NCI-H1417 (cell line): ENCODE results near the gene MYO5A.

Experiments used
- DNase-seq, 3 experiments: peaks; one replicate each; lab custom pipeline; 2025; lab: John Stamatoyannopoulos, UW

MYO5A gene

GRCh38 chr15:52329987-52330386 lies 198.7 kb downstream of the MYO5A start:
- no peak for DNase-seq

GRCh38 chr15:52329150-52329549 lies 199.5 kb downstream of the MYO5A start:
- no peak for DNase-seq

GRCh38 chr15:52328680-52329079 lies 200.0 kb downstream of the MYO5A start:
- DNase-seq = no peak

DNA sequence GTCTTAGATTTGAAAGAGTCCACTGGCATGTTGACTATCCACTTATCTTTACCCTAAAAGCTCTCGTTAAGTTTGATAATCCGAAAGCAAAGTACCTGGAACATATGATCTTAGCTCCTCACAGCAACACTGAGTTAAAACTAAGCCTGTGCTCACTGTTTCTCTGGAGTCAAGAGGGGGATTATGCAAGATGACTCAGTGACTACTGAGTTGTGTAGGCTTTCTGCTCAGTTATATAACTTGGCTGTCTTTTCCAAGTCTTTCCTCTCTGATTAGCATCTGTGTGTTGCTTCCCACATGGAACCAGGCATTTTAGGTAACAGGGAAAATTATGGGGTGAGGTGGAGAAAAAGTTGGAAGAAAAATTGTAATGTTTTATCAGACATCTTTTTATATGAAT lies 201.9 kb downstream of the MYO5A start:
- DNase-seq = no peak

DNA sequence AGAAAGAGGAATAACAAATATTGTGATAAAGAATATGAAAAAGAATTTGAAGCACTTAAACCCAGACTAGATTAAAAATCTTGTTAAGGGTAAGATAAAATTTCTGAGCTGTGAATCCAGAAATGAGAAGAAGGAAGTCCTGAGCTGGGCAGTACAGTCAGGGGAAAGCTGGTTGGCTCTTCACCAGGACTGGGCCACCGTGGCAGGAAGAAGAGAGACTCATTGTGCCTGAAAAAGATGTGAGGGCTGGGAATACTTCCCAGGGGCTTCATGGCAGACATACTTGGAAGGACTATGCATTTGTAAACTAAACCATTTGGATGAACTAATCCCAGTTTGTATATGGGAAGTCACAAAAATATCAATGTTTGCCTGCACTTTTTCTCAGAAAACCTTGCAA lies 204.6 kb downstream of the MYO5A start:
- DNase-seq = no peak

DNA sequence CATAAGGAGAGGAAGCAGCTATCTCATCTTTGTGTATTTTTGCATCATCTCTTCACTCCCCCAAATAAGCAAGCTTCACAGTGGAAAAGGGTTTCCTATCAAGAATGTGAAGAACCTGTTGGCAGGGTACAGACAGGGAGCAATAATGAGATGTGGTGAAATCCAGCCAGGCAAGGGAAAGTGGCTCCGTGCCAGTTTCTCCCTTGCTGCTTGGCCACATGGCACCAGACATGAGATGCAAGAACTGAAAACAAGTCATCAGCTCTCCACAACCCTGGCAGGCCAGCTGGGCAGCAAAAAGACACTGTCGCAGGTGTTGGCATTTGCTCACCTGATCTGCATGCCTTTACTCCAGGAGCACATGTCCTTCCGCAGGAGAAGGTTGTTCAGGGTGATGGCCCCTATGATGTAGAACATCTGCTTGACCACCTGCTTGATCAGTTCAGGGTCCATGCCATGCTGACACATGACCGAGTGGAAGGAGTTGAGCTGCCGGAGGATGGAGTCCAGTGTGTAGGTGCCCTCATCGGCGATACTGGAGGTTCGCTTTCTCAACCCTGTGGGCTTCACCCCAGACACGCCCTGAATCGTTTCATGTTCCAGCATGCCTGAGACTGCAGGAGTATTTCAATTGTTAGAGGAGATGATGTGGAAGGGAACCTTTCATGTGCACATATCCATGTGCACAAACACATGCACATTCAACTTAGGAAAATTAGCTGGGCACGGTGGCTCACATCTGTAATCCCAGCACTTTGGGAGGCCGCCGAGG lies 209.8 kb downstream of the MYO5A start:
- DNase-seq = no peak

- no peak for DNase-seq
These were observed 211.0 kb downstream of the MYO5A start for GRCh38 chr15:52317688-52318087.

GRCh38 chr15:52317022-52317421 lies 211.7 kb downstream of the MYO5A start:
- no peak for DNase-seq

GRCh38 chr15:52309154-52309548 lies 219.5 kb downstream of the MYO5A start:
- DNase-seq = no peak

DNA sequence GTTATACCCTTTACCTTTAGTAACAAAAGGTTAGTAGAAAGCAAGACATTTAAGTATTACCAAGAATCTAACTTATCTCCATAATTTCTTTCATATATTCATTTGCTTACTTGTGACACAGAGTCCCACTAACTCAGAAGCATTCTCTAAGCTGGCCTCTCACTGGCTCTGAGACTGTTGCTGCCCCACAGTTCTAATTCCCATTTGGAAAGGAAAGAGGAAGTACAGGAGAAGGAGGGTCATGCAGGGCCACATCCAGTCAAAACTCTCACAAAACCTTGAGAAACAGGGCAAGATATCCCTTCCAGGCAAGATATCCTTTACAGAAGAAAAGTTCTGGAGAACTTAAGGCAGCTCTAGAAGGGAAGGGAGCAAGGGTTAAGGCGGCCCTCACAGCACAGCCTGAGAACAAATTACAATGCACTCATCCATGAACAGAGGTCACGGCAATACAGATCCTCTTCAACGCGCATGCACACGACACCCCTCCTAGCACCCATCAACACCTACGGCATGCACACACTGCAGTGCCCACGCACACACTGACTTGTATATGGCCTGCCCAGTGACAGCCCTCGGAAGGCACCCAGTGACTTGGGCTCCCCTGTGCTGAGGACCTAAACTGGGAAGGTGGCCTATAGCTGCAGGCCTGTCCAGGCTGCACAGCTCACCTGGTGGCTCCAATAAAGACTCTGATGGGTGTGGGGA lies 220.1 kb downstream of the MYO5A start:
- no peak for DNase-seq

DNA sequence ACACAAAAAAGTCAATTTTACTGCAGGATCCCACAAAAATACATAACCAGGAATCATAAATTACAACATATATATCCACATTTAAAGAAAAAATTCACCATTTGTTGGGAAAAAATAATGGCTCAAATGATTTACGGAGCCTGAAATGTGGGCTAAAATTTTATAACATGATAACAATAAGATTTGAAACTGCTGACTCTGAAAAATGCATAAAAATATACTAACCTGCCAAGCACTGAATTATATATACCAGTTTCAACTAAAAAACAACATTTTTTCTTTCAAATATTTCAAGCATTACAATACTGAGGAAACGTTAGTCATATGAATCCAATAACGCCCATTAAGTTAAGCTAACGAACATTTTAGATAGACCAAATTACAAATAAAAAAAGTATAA lies 220.8 kb downstream of the MYO5A start:
- no peak for DNase-seq

DNA sequence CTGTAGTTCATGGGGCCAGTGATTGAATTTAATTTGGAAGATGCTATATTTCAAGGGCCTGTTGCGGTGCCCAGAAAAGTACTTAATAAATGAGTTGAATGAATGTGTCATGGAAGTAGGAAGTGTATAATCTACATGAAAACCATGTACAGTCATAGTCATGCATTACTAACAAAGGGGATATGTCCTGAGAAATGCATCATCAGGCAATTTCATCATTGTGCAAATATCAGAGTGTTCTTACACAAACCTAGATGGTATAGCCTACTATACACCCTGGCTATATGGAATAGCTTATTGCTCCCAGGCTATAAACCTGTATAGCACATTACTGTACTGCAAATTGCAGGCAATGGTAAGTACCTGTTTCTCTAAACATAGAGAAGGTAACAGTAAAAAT lies 222.4 kb downstream of the MYO5A start:
- DNase-seq = no peak

DNA sequence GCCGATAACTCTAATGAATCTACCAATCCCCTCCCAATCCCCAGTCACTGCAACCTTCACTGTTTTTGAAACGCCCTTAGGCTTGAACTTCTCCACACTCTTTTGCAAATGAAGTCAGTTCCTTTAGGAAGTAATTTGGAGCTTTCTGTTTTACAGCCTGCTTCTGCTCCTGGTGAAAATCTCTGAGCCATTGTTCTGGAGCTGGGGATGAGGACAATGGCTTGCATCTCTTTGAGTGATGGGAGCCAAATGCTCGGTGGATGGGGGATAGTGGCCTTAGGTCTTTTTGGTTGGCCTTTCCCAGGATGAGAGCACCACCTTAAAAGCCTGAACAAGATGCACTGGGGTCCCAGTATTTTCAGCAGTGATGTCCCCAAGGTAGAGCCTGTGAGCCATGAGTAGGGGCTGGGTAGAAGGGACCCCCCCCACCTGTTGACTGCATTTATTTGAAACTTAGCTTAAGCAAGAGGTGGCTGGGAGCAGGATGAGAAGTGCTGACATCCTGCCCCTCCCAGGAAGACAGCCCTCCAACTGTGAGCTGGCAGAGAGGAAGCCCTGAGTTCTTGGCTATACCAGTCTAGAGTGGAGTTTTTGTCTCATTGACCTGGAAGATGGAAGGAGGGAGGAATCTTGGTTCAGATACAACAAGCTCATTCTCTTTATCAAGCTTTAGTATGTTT lies 225.4 kb downstream of the MYO5A start:
- DNase-seq = no peak

DNA sequence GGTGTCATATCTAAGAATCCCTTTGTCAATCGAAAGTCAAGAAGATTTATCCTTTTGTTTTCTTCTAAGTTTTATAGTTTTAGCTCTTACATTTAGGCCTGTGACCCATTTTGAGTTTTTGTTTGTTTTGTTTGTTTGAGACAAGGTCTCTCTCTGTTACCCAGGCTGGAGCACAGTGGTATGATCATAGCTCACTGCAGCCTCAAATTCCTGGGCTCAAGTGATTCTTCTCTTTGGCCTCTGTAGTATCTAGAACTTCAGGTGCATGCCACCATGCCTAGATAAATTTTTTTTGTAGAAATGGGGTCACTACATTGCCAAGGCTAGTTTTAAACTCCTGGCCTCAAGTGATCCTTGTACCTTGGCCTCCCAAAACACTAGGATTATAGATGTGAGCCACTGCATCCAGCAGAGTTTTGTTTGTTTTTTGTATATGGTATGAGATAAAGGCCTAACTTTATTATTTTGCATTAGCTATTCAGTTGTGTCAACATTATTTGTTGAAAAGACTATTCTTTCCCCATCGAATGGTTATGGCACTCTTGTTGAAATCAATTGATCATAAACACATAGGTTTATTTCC lies 227.3 kb downstream of the MYO5A start:
- DNase-seq = no peak

DNA sequence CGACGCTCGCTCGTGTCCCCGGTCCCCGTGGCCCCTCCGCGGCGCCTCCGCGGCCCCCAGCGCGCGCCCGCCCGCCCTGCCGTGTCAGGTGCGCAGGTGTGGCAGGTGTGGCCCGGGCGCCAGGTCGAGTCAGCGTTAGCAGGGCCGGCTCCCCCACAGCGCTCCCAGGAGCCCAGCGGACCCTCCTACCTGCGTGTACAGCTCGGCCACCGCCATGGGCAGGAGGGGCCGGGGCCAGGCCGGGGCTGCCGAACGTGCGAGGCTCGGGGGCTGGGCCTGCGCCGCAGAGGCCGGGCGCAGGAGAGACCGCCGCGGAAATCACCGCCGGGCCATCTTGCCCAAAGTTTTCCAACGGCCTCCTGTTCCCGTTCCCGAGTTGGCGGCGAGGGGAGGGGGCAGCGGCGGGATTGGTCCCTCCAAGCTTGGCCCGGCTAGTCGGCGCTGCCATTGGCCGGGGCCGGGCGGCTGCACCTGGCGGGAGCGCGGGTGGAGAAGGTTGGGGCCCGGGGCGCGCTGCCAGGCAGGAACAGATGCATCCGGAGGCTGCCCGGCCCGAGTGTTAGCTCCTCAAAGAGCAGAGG lies 233.2 kb downstream of the MYO5A start, which contains the start of gene MYO5C:
MYO5C (minus strand) TSS at position 384 of the 581 bp plus-strand sequence; CDS start at position 216, 168 bp downstream.
- DNase-seq = peak; percentile 69 to 81 (median 77)

GRCh38 chr15:52294881-52295420 lies 233.7 kb downstream of the MYO5A start:
- DNase-seq = peak in 1 of 3 experiments; percentile 50

DNA sequence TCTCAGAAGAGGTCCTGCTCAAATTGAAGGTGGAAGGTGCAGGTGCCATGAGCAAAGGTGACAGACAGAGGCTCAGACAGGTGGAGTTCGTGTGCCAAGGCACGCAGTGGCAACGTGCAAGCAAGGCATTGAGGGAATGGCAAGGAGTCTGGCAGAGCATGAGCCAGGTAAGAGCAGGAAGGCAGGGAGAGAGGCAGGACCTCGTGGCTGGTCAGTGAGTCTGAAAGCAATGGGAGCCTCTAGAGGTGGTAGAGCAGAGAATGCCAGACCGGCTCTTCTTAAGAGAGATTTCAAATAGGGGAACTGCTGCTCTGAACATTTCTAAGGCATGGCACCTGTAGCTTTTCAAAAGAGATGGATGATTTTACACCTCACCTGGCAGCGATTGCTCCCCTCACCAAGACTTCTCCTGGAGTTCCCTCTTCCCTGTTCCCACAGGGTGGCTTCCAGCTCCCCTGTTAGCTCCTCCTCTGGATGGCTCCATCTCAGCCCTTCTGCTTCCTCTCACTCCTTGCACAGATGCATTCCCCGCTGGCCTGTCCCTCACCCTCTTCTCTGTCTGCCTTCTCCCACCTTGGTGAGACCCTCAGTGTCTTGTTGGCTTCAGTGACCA lies 235.8 kb downstream of the MYO5A start:
- no peak for DNase-seq

DNA sequence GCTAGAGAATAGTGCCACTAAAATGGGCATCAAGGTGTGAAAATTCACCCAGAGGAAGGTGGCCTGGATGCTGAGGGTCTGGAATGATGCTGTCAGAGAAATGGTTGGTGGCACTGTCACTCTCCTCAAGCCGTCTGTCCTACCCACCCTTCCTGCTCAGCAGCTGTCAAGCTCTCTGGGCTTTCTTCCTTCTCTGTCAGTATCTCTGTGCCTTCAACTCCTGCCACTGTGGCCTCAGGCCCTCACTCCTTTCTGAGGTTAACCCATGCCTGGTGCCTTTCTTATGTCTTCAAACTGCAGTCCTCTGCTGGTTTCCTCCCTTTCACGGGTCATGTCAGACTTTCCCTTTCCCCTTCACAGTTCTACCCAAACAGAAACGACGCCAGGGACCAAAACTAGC lies 237.5 kb downstream of the MYO5A start:
- DNase-seq = no peak

- DNase-seq = no peak
These were observed 237.9 kb downstream of the MYO5A start for GRCh38 chr15:52290800-52291199.

DNA sequence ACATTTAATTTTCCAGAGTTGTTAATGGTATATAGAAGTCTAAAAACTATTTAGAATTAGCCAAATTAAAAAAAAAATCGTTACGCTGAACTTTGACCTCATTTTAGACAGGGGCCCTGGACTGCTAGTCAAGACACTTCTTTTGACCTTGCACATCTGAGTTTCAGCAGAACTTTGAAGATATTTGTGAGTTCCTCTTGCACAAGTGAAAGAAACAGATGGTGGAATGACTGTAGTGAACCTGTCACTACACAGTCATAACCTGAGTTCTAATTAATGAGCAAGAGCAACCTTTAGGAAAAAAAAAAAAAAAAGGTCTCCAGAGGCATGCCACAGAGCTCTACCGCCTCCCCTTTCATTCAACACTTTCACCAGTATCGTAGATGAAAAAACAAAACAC lies 238.4 kb downstream of the MYO5A start:
- DNase-seq = no peak

DNA sequence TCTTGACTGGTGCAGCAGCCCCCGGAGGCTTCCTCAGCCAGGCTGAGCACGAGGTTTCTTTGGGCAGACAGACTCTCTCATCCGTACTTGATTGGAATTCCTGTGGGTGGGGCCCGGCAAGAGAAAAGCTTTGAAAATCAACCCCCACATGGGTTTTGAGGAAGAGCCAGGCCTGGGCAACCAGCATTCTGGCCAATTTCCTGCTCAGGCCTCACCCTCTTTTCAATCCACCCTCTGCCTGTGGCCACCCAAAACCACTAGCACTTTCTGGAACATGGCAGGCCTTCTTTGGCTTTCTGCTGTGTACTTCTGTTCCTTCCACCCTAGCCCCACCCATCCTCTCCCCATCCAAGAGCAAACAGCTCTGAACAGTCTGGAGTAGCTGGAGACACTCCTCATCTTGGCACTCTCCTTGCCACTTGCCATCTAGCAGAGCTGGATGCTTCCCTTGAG lies 239.0 kb downstream of the MYO5A start:
- no peak for DNase-seq
